ENCODE data around the gene LCLAT1.

The LCLAT1 gene

DNA sequence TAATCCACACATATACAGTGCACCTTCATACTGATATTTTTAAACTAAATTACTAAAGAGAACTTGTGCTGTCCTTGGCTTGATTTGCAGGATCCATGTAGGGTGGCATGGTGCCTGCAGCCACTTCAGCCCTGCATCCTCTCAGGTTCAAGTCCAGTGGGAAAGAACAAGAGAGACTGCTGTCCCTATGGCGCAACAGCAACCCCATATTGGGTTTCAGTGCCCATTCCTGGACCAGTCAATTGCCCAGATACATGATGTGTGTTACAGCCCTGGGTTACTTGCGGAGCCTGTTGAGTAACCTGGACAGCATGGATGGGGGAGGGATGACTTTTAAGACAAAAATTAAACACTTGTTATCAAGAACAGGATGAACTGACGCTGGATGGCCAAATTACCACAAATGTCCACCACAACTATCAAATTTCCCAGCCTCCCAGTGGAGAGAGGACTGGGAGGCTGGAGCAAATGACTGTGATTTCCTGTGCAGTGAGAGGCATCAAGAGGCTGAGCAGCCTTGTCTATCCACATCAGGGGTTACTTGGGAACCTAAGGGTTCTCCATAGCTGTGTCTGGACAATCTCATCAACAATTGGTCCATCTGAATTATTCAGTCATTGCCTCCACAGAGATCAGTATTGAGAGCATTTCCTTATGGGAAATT, 198.2 kb downstream of the LCLAT1 start:
- 86 to 100% methylated on average over 1 of the region's 3 CpGs for WGBS, 2 experiments (ENCODE audit: insufficient coverage in 2 of 2)
- Histone ChIP-seq H3K36me3 (ENCODE audit: control insufficient read depth, insufficient read depth, low read length) (peaks cover 2% of the 10 kb centered on the region), H3K4me3 (ENCODE audit: extremely low read depth, insufficient read depth, low read length, poor library complexity, severe bottlenecking) (no peak overlapping the region), H3K9me3 (ENCODE audit: control insufficient read depth, low read length) (no peaks in the 10 kb centered on the region), H3K4me1 (ENCODE audit: control insufficient read depth, insufficient read depth, low read length, poor library complexity, severe bottlenecking) (no peaks in the 10 kb centered on the region), H3K27ac (ENCODE audit: low read depth, low read length, severe bottlenecking) (no peak overlapping the region)

DNA sequence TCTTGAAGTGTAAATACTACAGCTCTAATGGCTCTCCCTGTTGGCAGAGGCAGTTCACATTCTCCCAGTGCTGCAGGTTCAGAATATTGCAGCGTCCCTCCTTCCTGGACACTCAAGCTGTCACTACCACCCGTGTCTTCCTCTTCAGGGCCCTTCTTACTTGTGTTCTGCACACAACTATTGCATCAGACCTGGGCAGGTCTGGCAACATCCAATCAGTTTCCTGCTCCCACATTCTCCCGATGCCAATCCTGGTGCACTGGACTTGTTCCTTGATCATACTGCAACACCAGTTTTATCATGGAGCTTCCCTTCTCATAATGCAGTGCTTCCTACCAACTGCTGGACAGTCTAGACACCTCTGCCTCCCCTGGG, 198.7 kb downstream of the LCLAT1 start:
- Histone ChIP-seq H3K27ac (ENCODE audit: low read depth, low read length, severe bottlenecking) (no peak overlapping the region), H3K9me3 (ENCODE audit: control insufficient read depth, low read length) (no peaks in the 10 kb centered on the region), H3K4me3 (ENCODE audit: extremely low read depth, insufficient read depth, low read length, poor library complexity, severe bottlenecking) (no peak overlapping the region), H3K36me3 (ENCODE audit: control insufficient read depth, insufficient read depth, low read length) (no peaks in the 10 kb centered on the region), H3K4me1 (ENCODE audit: control insufficient read depth, insufficient read depth, low read length, poor library complexity, severe bottlenecking) (no peaks in the 10 kb centered on the region)
- 90 to 95% methylated on average over 3 of the region's 3 CpGs for WGBS, 2 experiments (ENCODE audit: insufficient coverage in 2 of 2)

DNA sequence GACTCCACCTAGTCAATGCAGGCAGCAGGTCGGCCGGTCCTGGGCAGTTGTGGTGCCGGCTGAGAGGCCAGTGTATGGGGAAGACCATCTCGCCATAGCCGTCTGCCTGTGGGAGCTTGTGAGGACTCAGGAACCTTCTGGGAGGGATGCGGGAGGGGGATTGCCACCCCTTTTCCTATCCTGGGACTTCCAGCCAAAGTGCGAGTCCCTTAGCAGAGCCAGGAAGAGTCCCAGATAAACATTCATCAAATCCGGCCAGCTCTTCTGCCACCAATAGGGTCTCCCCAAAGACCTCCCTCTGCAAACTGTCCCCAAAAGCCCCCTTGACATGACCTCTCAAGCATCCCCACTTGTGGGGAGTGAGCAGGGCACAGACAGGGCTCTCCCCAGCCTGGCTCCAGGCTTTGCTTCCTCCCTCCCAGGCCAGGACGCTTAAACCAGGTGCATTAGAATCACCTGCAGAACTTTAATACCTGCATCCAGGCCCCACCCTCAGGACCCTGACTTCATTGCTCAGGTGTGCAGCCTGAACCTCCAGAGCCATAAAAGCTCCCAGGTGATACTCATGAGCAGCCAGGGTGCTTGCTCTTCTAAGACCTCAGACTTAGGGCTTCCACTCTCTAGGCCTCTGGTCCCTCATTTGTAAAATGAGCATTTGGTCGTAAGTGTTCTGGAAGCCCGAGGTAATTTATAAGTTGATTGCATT, 200.9 kb downstream of the LCLAT1 start:
- peaks cover 6% of the 10 kb centered on the region for H3K4me1 ChIP-seq (ENCODE audit: control insufficient read depth, insufficient read depth, low read length, poor library complexity, severe bottlenecking)
- H3K36me3 ChIP-seq (ENCODE audit: control insufficient read depth, insufficient read depth, low read length), result no peaks in the 10 kb centered on the region
- H3K9me3 ChIP-seq (ENCODE audit: control insufficient read depth, low read length), result no peaks in the 10 kb centered on the region
- no peak overlapping the region for H3K27ac ChIP-seq (ENCODE audit: low read depth, low read length, severe bottlenecking)
- 93 to 97% methylated on average over 7 to 8 of the region's 11 CpGs for WGBS, 2 experiments (ENCODE audit: insufficient coverage in 2 of 2)
- H3K4me3 ChIP-seq (ENCODE audit: extremely low read depth, insufficient read depth, low read length, poor library complexity, severe bottlenecking), result no peak overlapping the region

DNA sequence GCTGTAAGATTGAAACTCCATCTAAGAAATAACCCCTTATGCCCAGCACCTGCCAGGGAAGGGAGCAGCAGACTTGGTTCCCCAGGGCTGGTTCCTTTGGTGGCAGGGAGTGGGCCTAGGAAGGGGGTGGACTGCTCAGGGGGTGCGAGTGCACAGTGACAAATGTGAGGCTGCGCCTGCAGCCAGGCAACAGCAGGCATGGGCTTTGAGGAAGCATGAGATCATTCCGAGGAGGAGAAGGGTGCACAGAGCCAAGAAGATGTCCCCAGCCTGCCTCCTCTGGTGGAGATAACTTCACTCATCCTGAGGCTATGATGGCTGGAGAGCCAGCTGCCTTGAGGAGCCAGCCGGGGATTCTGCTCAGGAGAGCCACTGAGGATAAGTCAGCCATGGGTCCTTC, 202.2 kb downstream of the LCLAT1 start:
- H3K36me3 ChIP-seq (ENCODE audit: control insufficient read depth, insufficient read depth, low read length), result no peaks in the 10 kb centered on the region
- no peak overlapping the region for H3K27ac ChIP-seq (ENCODE audit: low read depth, low read length, severe bottlenecking)
- H3K4me1 ChIP-seq (ENCODE audit: control insufficient read depth, insufficient read depth, low read length, poor library complexity, severe bottlenecking), result peaks cover 6% of the 10 kb centered on the region
- H3K9me3 ChIP-seq (ENCODE audit: control insufficient read depth, low read length), result no peaks in the 10 kb centered on the region
- WGBS, 2 experiments (ENCODE audit: insufficient coverage in 2 of 2), result 42 to 61% methylated on average over 2 to 3 of the region's 4 CpGs
- H3K4me3 ChIP-seq (ENCODE audit: extremely low read depth, insufficient read depth, low read length, poor library complexity, severe bottlenecking), result no peak overlapping the region

DNA sequence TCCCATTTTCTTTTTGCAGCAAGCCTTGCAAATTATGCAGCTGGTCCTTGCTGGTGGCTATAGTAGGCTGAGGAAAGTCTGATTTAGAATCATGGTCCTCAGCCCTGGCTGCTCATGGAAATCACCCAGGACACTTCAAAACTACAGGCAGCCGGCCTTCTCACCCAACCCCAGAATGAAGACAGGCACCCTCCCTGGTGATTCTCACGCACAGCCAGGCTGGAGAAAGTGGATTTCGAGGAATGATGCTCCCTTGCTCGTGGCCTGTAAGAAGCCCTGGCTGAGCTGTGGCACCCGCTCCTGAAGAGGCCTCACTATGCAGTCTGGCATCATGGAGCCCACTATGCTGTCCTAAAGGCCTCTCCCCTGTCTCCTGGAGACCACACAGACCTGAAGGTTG, 202.8 kb downstream of the LCLAT1 start:
- no peaks in the 10 kb centered on the region for H3K9me3 ChIP-seq (ENCODE audit: control insufficient read depth, low read length)
- H3K27ac ChIP-seq (ENCODE audit: low read depth, low read length, severe bottlenecking), result no peak overlapping the region
- 72 to 73% methylated on average over 5 of the region's 5 CpGs for WGBS, 2 experiments (ENCODE audit: insufficient coverage in 2 of 2)
- peaks cover 6% of the 10 kb centered on the region for H3K4me1 ChIP-seq (ENCODE audit: control insufficient read depth, insufficient read depth, low read length, poor library complexity, severe bottlenecking)
- H3K36me3 ChIP-seq (ENCODE audit: control insufficient read depth, insufficient read depth, low read length), result no peaks in the 10 kb centered on the region
- no peak overlapping the region for H3K4me3 ChIP-seq (ENCODE audit: extremely low read depth, insufficient read depth, low read length, poor library complexity, severe bottlenecking)

DNA sequence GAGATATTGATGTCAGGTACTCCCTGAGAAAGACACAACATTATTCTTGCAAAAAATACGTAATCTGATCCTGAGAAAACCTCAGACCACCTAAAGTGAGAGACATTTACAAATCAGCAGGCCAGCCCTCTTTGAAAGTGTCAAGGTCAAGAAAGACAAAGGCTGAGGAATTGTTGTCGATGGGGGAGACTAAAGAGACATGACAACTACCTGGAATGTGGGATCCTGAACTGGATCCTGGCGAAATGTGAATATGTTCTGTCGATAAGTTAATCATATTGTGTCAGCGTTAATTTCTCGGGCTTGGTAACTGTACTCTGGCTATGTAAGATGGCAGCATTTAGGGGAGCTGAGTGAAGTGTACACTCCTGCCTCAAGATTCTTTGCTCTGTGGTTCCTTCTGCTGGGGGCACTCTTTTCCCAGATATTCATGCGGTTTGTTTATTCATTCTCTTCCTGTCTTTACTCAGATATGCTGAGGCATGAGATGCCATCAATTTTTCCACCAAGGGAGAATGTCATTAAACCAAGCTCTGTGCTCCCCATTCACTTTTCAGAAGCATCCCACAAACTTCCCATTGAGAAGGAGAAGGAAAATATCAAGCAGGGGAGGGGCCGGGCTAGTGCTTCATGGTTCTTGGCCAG, 205.3 kb downstream of the LCLAT1 start:
- Histone ChIP-seq H3K36me3 (ENCODE audit: control insufficient read depth, insufficient read depth, low read length) (no peaks in the 10 kb centered on the region), H3K4me3 (ENCODE audit: extremely low read depth, insufficient read depth, low read length, poor library complexity, severe bottlenecking) (no peak overlapping the region), H3K27ac (ENCODE audit: low read depth, low read length, severe bottlenecking) (no peak overlapping the region), H3K4me1 (ENCODE audit: control insufficient read depth, insufficient read depth, low read length, poor library complexity, severe bottlenecking) (peaks cover 10% of the 10 kb centered on the region), H3K9me3 (ENCODE audit: control insufficient read depth, low read length) (no peaks in the 10 kb centered on the region)
- 44 to 48% methylated on average over 6 of the region's 8 CpGs for WGBS, 2 experiments (ENCODE audit: insufficient coverage in 2 of 2)

DNA sequence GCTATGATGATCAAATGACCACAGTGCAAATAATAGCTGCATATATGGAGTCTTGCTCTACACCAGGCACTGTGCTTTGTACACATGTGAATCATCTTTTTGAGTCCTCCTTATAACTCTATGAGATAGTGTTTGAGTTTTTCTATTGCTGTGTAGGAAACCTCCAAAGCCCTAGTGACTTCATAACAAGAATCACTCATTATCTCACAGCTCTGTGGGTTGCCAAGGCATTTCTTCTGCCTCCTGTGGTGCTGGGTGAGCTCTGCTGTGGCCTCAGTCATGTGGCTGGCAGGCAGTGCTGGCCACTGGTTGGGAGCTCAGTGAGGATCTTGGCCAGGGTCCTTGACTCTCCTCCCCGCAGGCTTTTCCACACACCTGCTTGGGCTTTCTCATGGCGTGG, 206.8 kb downstream of the LCLAT1 start:
- Histone ChIP-seq H3K27ac (ENCODE audit: low read depth, low read length, severe bottlenecking) (no peak overlapping the region), H3K4me3 (ENCODE audit: extremely low read depth, insufficient read depth, low read length, poor library complexity, severe bottlenecking) (no peak overlapping the region), H3K36me3 (ENCODE audit: control insufficient read depth, insufficient read depth, low read length) (no peaks in the 10 kb centered on the region), H3K4me1 (ENCODE audit: control insufficient read depth, insufficient read depth, low read length, poor library complexity, severe bottlenecking) (peaks cover 10% of the 10 kb centered on the region), H3K9me3 (ENCODE audit: control insufficient read depth, low read length) (no peaks in the 10 kb centered on the region)
- WGBS, 2 experiments (ENCODE audit: insufficient coverage in 2 of 2), result 93% methylated on average over 2 of the region's 2 CpGs; no CpG with 5 or more reads in 1 of the 2 experiments

DNA sequence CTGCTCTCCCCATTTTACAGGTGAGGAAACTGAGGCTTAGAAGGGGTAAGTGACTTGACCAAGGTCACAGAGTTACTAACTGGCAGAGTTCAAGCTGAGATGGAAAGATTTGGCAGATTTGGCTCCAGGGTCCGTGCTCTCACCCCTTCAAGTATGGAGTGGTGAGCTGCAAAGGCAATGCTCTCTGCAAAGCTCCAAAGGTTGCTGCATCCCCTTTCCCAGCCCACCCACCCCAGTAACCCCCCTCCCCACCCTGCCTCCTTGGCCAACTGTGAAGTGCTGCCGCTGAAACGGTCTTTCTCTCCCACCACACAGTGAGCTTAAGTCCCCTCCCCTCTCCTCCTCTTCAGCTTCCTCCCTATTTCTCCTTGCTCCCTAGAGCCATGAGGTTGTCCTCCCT, 207.4 kb downstream of the LCLAT1 start:
- WGBS, 2 experiments (ENCODE audit: insufficient coverage in 2 of 2), result 95% methylated on average over 3 of the region's 3 CpGs; no CpG with 5 or more reads in 1 of the 2 experiments

DNA sequence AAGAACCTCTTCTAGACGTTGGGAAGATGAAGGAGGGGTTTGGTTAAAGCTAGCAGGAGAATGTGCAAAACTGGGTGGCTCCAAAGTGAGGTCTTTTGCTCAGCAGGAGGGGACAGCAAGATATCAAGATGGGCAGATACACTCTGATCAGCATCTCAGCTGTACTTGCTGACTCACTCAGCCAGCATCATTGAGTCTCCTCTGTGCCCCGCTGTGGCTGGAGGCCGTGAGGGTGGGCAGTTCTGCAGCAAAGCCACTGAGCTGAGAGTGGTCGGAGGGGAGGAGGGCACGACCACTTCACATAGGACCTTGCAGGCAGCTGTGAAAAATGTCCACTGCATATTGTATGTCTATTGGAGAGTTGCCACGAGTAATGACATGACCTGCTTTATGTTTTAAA, 208.2 kb downstream of the LCLAT1 start:
- WGBS, 2 experiments (ENCODE audit: insufficient coverage in 2 of 2), result 90 to 95% methylated on average over 5 to 6 of the region's 6 CpGs

More for the DNA sequence above, 207.4 kb downstream of the LCLAT1 start:
- H3K4me3 ChIP-seq (ENCODE audit: extremely low read depth, insufficient read depth, low read length, poor library complexity, severe bottlenecking), result no peak overlapping the region
- H3K4me1 ChIP-seq (ENCODE audit: control insufficient read depth, insufficient read depth, low read length, poor library complexity, severe bottlenecking), result peaks cover 10% of the 10 kb centered on the region
- no peaks in the 10 kb centered on the region for H3K9me3 ChIP-seq (ENCODE audit: control insufficient read depth, low read length)
- no peak overlapping the region for H3K27ac ChIP-seq (ENCODE audit: low read depth, low read length, severe bottlenecking)
- H3K36me3 ChIP-seq (ENCODE audit: control insufficient read depth, insufficient read depth, low read length), result no peaks in the 10 kb centered on the region

DNA sequence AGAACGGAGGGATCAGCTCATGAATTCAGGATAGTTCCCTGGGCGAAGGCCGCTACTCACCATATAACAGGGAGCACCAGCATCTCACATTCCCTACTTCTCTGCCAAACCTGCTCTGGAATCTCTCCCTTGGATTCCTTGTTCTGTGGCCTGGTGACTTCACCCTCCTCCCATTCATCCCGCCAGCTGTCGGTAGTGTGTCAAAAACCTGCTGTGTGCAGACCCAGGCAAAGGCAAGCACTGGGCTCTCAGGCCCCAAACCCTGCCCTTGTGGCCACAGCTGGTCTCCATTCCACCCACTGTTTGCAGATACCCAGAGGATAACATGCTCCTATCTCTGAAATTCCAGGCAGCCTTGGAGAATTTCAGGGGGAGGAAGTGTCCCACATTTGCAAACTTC, 208.6 kb downstream of the LCLAT1 start:
- WGBS, 2 experiments (ENCODE audit: insufficient coverage in 2 of 2), result 74 to 75% methylated on average over 4 to 5 of the region's 5 CpGs

More for the DNA sequence above, 208.2 kb downstream of the LCLAT1 start:
- Histone ChIP-seq H3K9me3 (ENCODE audit: control insufficient read depth, low read length) (no peaks in the 10 kb centered on the region), H3K27ac (ENCODE audit: low read depth, low read length, severe bottlenecking) (no peak overlapping the region), H3K36me3 (ENCODE audit: control insufficient read depth, insufficient read depth, low read length) (no peaks in the 10 kb centered on the region), H3K4me3 (ENCODE audit: extremely low read depth, insufficient read depth, low read length, poor library complexity, severe bottlenecking) (no peak overlapping the region), H3K4me1 (ENCODE audit: control insufficient read depth, insufficient read depth, low read length, poor library complexity, severe bottlenecking) (peaks cover 10% of the 10 kb centered on the region)

DNA sequence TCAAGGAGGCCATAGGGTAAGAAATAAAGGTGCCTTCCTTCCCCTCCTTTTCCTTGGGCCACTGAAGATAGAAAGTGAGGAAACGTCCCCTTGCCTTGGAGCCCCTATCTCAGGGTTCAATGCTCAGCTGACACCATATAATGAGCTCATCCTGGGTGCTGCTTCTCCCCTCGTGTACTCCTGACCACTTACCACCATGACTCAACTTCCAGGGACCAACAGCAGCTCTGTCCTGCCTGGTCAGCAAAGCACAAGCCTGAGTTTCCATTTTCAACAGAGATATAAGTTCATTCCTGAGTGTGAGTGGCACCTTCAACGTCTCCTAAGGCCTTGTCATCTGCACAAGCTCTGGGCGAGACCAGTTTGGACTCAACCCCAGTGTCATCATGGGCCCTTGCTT, 209.0 kb downstream of the LCLAT1 start:
- WGBS, 2 experiments (ENCODE audit: insufficient coverage in 2 of 2), result 67 to 73% methylated on average over 3 to 4 of the region's 4 CpGs
- Histone ChIP-seq H3K4me3 (ENCODE audit: extremely low read depth, insufficient read depth, low read length, poor library complexity, severe bottlenecking) (no peak overlapping the region), H3K27ac (ENCODE audit: low read depth, low read length, severe bottlenecking) (no peak overlapping the region), H3K4me1 (ENCODE audit: control insufficient read depth, insufficient read depth, low read length, poor library complexity, severe bottlenecking) (peaks cover 10% of the 10 kb centered on the region), H3K9me3 (ENCODE audit: control insufficient read depth, low read length) (no peaks in the 10 kb centered on the region), H3K36me3 (ENCODE audit: control insufficient read depth, insufficient read depth, low read length) (no peaks in the 10 kb centered on the region)

More for the DNA sequence above, 208.6 kb downstream of the LCLAT1 start:
- Histone ChIP-seq H3K9me3 (ENCODE audit: control insufficient read depth, low read length) (no peaks in the 10 kb centered on the region), H3K4me1 (ENCODE audit: control insufficient read depth, insufficient read depth, low read length, poor library complexity, severe bottlenecking) (peaks cover 10% of the 10 kb centered on the region), H3K4me3 (ENCODE audit: extremely low read depth, insufficient read depth, low read length, poor library complexity, severe bottlenecking) (no peak overlapping the region), H3K36me3 (ENCODE audit: control insufficient read depth, insufficient read depth, low read length) (no peaks in the 10 kb centered on the region), H3K27ac (ENCODE audit: low read depth, low read length, severe bottlenecking) (no peak overlapping the region)

All from mesodermal cell (in vitro differentiated cells).